HFF-Myc (cell line): ENCODE data around the gene TCP11L2.

Experiments
- DNase-seq: peaks from one replicate; pipeline ENCODE4 v3.0.0-alpha.2; 2011; ENCODE audit warnings: low read depth; ENCODE audit errors: extremely low read depth
- H3K4me3 ChIP-seq: replicated peaks from 2 replicates; pipeline ENCODE4 v1.5.1; 2011; ENCODE audit warnings: low read depth, mild to moderate bottlenecking, control low read depth, low read length
- CTCF ChIP-seq: IDR thresholded peaks from 2 replicates; pipeline ENCODE4 v1.5.1; 2012; ENCODE audit warnings: mild to moderate bottlenecking, low read depth, low read length, control low read depth; ENCODE audit errors: missing control alignments

The TCP11L2 gene

DNA sequence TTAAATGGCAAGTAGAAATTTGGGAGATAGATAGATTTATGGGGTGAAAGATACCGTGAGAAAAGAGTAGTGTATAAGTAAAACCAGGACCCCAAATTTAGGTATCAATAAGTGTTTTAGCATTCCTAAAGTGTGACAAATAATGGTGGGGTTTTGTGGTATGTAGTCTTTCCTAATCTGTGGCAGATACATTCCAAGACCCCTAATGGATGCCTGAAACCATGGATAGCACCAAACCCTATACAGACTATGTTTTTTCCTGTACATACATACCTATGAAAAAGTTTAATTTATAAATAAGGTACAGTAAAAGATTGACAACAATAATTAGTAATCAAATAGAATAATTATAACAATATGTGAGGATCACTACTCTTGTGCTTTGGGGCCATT is 14.4 kb upstream of the TCP11L2 start:
- no peak for DNase-seq
- H3K4me3 ChIP-seq, result no peak overlapping the region
- TF ChIP-seq CTCF, result no peak

DNA sequence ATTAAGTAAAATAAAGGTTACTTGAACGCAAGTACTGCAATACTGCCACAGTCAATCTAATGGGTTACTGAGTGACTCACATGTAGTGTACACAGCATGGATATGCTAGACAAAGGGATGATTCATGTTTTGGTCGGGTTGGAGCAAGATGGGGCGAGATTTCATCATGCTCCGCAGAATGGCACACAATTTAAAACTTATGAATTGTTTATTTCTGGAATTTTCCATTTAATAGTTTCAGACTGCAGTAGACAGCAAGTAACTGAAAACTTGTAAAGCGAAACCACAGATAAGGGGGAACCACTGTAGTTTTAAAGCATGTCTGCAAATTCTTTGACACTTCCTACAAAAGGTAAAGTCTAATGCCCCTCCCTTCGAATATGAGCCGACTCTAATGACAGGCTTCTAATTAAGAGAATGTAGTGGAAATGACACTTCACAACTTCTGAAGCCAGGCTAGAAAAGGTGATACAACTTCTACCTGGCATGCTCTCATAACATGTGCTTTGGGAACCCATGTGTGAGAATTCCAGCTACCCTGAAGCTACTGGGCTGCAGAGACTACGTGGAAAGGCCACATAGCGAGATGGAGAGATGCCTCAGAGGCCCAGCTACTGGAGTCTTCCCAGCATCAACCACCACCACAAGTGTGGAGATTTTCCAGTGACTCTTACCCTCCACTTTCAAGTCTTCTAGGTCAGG is 13.9 kb upstream of the TCP11L2 start:
- peak; percentile 72 for DNase-seq
- H3K4me3 ChIP-seq, result no peak overlapping the region
- no peak for TF ChIP-seq CTCF

DNA sequence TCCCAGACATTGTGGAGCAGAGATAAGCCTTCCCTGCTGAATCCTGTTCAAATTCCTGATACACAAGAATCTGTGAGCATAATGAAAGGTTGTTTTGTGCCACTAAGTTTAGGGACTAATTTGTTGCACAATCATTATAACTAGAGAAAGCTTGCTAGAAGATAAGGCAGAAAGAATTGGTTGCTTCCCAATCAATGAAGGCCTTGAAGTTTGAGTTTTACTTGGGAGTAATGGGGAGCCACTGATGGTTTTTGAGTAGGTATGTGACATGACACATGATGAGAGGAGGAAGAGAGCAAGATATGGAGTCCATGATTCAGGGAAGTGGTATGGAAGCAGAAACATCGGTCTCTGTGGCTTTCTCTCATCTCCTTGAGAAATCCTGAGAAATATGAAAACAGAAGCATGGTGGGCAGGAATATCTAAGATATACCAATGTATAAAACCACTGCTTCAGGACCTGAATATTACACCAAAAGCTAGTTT is 13.3 kb upstream of the TCP11L2 start:
- no peak for DNase-seq
- H3K4me3 ChIP-seq, result no peak overlapping the region
- TF ChIP-seq CTCF, result no peak

DNA sequence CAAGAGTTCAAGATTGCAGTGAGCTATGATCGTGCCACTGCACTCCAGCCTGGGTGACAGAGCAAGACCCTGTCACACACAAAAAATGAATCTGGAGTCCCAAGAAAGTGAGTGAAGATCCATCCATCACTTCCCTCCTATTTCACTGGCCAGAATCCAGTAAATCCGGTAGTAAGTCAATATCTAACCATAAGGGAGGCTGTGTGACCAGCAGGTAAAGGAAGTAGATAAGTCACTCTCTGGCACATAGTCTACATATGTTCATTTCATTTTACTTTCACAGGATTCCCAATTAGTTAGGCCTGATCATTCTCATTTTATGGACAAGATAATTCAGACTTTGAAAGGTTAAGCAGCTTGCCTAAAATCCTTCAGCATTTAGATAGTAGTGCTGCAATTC is 11.9 kb upstream of the TCP11L2 start:
- DNase-seq, result no peak
- no peak overlapping the region for H3K4me3 ChIP-seq
- TF ChIP-seq CTCF, result no peak

DNA sequence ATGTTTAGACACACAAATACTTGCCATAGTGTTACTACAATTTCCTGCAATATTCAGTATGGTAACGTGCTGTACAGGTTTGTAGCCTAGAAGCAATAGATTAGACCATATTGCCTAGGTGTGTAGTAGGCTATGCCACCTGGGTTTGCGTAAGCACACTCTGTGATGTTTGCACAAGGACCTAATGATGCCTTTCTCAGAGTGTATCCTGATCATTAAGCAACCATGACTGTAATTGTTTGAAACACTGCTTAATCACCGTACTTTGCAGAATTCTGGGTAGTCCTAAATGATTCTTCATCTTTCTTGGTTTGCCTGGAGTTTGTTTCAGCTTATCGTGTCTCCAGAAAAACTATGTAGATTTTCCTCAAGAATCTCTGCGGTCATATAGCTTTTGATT is 11.2 kb upstream of the TCP11L2 start:
- no peak overlapping the region for H3K4me3 ChIP-seq
- no peak for DNase-seq
- TF ChIP-seq CTCF, result no peak

DNA sequence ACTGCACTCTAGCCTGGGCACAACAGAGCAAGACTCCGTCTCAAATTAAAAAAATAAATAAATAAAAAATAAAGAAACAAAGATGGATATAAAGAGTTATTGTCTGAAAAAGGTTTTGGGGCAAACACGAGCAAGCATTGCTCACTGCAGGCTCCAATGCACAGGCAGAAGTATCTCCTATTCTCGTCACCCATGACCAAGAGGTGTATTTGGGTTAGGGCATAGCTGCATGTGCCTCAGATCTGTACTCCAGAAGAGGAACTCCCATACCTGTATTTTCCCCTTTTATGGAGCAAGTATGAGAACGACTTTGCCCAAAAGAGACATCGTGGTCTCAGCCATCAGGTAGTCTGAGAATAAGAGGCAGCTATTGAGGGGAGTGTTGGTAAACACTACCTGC is 10.2 kb upstream of the TCP11L2 start:
- no peak overlapping the region for H3K4me3 ChIP-seq
- no peak for TF ChIP-seq CTCF
- DNase-seq, result no peak
